HCT116 (cell line): Measurements from ENCODE around the gene SLC7A11.

Source experiments
- EZH2 ChIP-seq: fragments of 200-600 bp; sonication (generic); IDR thresholded peaks from 2 replicates; pipeline ENCODE4 v1.6.1; 2017; ENCODE audit warnings: antibody characterized with exemption, mixed run types
- EZH2phosphoT487 ChIP-seq: fragments of 200-600 bp; IDR thresholded peaks from 2 replicates; pipeline ENCODE4 v1.6.1; 2018; ENCODE audit warnings: antibody characterized with exemption, borderline replicate concordance
- FOSL1 ChIP-seq: IDR thresholded peaks from 2 replicates; pipeline ENCODE4 v1.6.1; 2012; ENCODE audit warnings: low read depth
- JUND ChIP-seq: IDR thresholded peaks from 2 replicates; pipeline ENCODE4 v1.6.1; 2012
- MAX ChIP-seq: IDR thresholded peaks from 2 replicates; pipeline ENCODE4 v1.6.1; 2012
- POLR2A ChIP-seq: IDR thresholded peaks from 2 replicates; pipeline ENCODE4 v1.7.0; 2011; ENCODE audit warnings: borderline replicate concordance; ENCODE audit not compliant: insufficient read depth, insufficient read length; ENCODE audit errors: extremely low read depth
- YY1 ChIP-seq: IDR thresholded peaks from 2 replicates; pipeline ENCODE4 v1.6.1; 2011; ENCODE audit warnings: low read length, low read depth, moderate library complexity, mild to moderate bottlenecking; ENCODE audit not compliant: insufficient replicate concordance; ENCODE audit errors: extremely low read depth
- ZFX ChIP-seq: fragments of 450-650 bp; IDR thresholded peaks from 2 replicates; pipeline ENCODE4 v1.6.1; 2017
- ZNF274 ChIP-seq: fragments of 200-500 bp; sonication (Bioruptor generic); IDR thresholded peaks from 2 replicates; pipeline ENCODE4 v1.6.1; 2014; ENCODE audit warnings: mild to moderate bottlenecking, low read depth, low read length, inconsistent platforms
- TF ChIP-seq, protein P1 (sequence below), 3 experiments: fragments of 200-600 bp in 1 of 3; sonication (generic) in 1 of 3; IDR thresholded peaks in 2 of 3; conservative IDR thresholded peaks in 1 of 3; 2 replicates each; pipeline ENCODE4 v1.5.1; 2012 to 2017; ENCODE audit warnings: low read depth in 2 of 3, low read length in 2 of 3, antibody characterized with exemption in 1 of 3, borderline replicate concordance in 1 of 3, control low read depth in 1 of 3, mild to moderate bottlenecking in 1 of 3, mixed read lengths in 1 of 3, mixed run types in 1 of 3, moderate library complexity in 1 of 3; ENCODE audit not compliant: insufficient read depth in 1 of 3
- TF ChIP-seq, protein P2 (sequence below): IDR thresholded peaks from 2 replicates; pipeline ENCODE4 v1.6.1; 2012
- TF ChIP-seq, protein P3 (sequence below): IDR thresholded peaks from 2 replicates; pipeline ENCODE4 v1.6.1; 2011; ENCODE audit warnings: mild to moderate bottlenecking, low read length, moderate library complexity; ENCODE audit not compliant: insufficient replicate concordance; ENCODE audit errors: extremely low read depth

DNA sequence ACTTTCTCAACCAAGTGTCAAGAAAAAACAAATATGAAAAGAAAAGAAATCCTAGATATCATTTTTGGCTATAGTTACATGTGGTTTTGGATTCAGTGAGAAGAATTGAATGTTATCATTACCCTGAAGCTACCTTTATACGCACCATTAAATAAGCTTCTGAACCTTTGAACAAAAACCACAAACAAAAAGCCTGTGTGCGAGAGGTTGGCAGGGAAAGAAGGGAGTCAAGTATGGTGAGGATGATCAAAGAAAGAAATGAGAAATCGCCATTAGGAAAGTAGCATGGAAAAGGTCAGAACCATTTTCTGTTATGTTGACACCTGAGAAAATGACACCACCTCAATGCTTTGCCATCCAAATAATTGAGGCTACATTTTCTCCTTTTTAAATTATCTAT, 1.2 kb upstream of the SLC7A11 start:
- TF ChIP-seq, protein P1, sequence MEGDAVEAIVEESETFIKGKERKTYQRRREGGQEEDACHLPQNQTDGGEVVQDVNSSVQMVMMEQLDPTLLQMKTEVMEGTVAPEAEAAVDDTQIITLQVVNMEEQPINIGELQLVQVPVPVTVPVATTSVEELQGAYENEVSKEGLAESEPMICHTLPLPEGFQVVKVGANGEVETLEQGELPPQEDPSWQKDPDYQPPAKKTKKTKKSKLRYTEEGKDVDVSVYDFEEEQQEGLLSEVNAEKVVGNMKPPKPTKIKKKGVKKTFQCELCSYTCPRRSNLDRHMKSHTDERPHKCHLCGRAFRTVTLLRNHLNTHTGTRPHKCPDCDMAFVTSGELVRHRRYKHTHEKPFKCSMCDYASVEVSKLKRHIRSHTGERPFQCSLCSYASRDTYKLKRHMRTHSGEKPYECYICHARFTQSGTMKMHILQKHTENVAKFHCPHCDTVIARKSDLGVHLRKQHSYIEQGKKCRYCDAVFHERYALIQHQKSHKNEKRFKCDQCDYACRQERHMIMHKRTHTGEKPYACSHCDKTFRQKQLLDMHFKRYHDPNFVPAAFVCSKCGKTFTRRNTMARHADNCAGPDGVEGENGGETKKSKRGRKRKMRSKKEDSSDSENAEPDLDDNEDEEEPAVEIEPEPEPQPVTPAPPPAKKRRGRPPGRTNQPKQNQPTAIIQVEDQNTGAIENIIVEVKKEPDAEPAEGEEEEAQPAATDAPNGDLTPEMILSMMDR (IDR thresholded peaks at IDR 0.05 in 2 of 3, conservative IDR thresholded peaks at IDR 0.05 in 1 of 3; ENCODE audit: borderline replicate concordance in 1 of 3, insufficient read depth in 1 of 3, low read depth in 2 of 3, low read length in 2 of 3): no peak
- TF ChIP-seq MAX: 0 out of 2 replicates have a peak, but pooled peaks have one; percentile 25
- no peak for TF ChIP-seq POLR2A
- TF ChIP-seq EZH2: no peak
- TF ChIP-seq, protein P2, sequence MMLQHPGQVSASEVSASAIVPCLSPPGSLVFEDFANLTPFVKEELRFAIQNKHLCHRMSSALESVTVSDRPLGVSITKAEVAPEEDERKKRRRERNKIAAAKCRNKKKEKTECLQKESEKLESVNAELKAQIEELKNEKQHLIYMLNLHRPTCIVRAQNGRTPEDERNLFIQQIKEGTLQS: no peak
- TF ChIP-seq, protein P3, sequence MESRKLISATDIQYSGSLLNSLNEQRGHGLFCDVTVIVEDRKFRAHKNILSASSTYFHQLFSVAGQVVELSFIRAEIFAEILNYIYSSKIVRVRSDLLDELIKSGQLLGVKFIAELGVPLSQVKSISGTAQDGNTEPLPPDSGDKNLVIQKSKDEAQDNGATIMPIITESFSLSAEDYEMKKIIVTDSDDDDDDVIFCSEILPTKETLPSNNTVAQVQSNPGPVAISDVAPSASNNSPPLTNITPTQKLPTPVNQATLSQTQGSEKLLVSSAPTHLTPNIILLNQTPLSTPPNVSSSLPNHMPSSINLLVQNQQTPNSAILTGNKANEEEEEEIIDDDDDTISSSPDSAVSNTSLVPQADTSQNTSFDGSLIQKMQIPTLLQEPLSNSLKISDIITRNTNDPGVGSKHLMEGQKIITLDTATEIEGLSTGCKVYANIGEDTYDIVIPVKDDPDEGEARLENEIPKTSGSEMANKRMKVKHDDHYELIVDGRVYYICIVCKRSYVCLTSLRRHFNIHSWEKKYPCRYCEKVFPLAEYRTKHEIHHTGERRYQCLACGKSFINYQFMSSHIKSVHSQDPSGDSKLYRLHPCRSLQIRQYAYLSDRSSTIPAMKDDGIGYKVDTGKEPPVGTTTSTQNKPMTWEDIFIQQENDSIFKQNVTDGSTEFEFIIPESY: no peak
- no peak for TF ChIP-seq EZH2phosphoT487
- TF ChIP-seq JUND: no peak
- no peak for TF ChIP-seq ZFX
- TF ChIP-seq YY1: no peak
- TF ChIP-seq ZNF274: no peak
- no peak for TF ChIP-seq FOSL1
